GM12878 (cell line): Measurements from ENCODE around the gene TRAF3. TPM values are rescaled to one million over a fixed set of nuclear protein-coding genes. Genes with fewer than 3 reads are reported as not detected.

Source experiments
- ATAC-seq: fragments of 200-7000 bp; cut with Tn5 transposase; 3 replicates; pipeline ENCODE4 v1.9.1; 2020; ENCODE audit warnings: mild to moderate bottlenecking, moderate library complexity
- BruUV-seq: library from RNA; stranded (reverse); fragments of 400-500 nt; replicated peaks from 2 replicates; lab custom pipeline; 2021; lab: Mats Ljungman, UMichigan
- CTCF ChIA-PET: fragments of 300-600 bp; sonication (Branson Sonifier 250); formaldehyde crosslinking; extraction: SDS; loops from one replicate; lab custom pipeline; 2021; ENCODE audit warnings: inconsistent platforms; lab: Yijun Ruan, JAX
- POLR2A ChIA-PET: fragments of 350-600 bp; formaldehyde crosslinking; extraction: SDS; loops from one replicate; lab custom pipeline; 2021; ENCODE audit warnings: inconsistent platforms; lab: Charles Lee
- RAD21 ChIA-PET: fragments of 300-600 bp; sonication (Branson Sonifier 250); formaldehyde crosslinking; loops from one replicate; lab custom pipeline; 2023; ENCODE audit warnings: antibody characterized with exemption; ENCODE audit not compliant: unreplicated experiment; lab: Charles Lee
- SMC1A ChIA-PET: fragments of 300-600 bp; sonication (Branson Sonifier 250); formaldehyde crosslinking; loops from one replicate; lab custom pipeline; 2023; ENCODE audit not compliant: unreplicated experiment, uncharacterized antibody; lab: Charles Lee
- DNase-seq: peaks from one replicate; pipeline ENCODE4 v3.0.0-alpha.2; 2011; ENCODE audit warnings: low read depth, low spot score
- FAIRE-seq: peaks from 3 replicates; lab custom pipeline; 2011; peaks lifted over from hg19 to GRCh38; lab: Jason Lieb, UNC
- H2AFZ ChIP-seq: 2 replicates; pipeline ENCODE4 v1.6.0; 2011; ENCODE audit warnings: low read depth, low read length, control low read depth; ENCODE audit not compliant: control insufficient read depth
- H3K27ac ChIP-seq: 2 replicates; pipeline ENCODE4 v1.5.1; 2011; ENCODE audit warnings: control low read depth; ENCODE audit not compliant: control insufficient read depth, insufficient read depth
- H3K27me3 ChIP-seq, 2 experiments: replicated peaks in 1 of 2; 2 replicates each; pipeline versions ENCODE4 v1.6.0 to v1.6.1; 2011; ENCODE audit warnings: low read length in 1 of 2; ENCODE audit not compliant: control insufficient read depth in 2 of 2, insufficient read depth in 2 of 2
- H3K36me3 ChIP-seq, 2 experiments: 2 replicates each; pipeline ENCODE4 v1.5.1; 2011; ENCODE audit warnings: low read length in 1 of 2; ENCODE audit not compliant: control insufficient read depth in 2 of 2, insufficient read depth in 2 of 2
- H3K4me1 ChIP-seq: 2 replicates; pipeline ENCODE4 v1.6.1; 2011; ENCODE audit warnings: mild to moderate bottlenecking, low read length, moderate library complexity, mixed read lengths; ENCODE audit not compliant: control insufficient read depth, insufficient read depth
- H3K4me2 ChIP-seq: 2 replicates; pipeline ENCODE4 v1.6.0; 2011; ENCODE audit warnings: control low read depth; ENCODE audit not compliant: control insufficient read depth, insufficient read depth
- H3K4me3 ChIP-seq: fragments of 200-600 bp; sonication (generic); 2 replicates; pipeline ENCODE4 v1.5.1; 2016
- H3K79me2 ChIP-seq: 2 replicates; pipeline ENCODE4 v1.6.0; 2011; ENCODE audit warnings: low read length; ENCODE audit not compliant: control insufficient read depth, insufficient read depth
- H3K9ac ChIP-seq: 2 replicates; pipeline ENCODE4 v1.8.0; 2011; ENCODE audit warnings: low read length, control low read depth, mixed read lengths; ENCODE audit not compliant: control insufficient read depth, insufficient read depth
- H3K9me3 ChIP-seq: replicated peaks from 3 replicates; pipeline ENCODE4 v1.5.1; 2011; ENCODE audit warnings: mild to moderate bottlenecking, low read length; ENCODE audit not compliant: control insufficient read depth, insufficient read depth
- H4K20me1 ChIP-seq: 2 replicates; pipeline ENCODE4 v1.6.0; 2011; ENCODE audit not compliant: control insufficient read depth, insufficient read depth
- CHD2 ChIP-seq: IDR thresholded peaks from 2 replicates; pipeline ENCODE4 v1.6.1; 2011; ENCODE audit warnings: low read depth, low read length, improper control_type of control experiment, borderline replicate concordance
- ETV6 ChIP-seq, 2 experiments: fragments of 450-650 bp in 1 of 2; IDR thresholded peaks in 1 of 2; conservative IDR thresholded peaks in 1 of 2; 2 replicates each; pipeline ENCODE4 v1.6.1; 2014; ENCODE audit warnings: antibody characterized with exemption in 1 of 2, borderline replicate concordance in 1 of 2, low read depth in 1 of 2, mild to moderate bottlenecking in 1 of 2, moderate library complexity in 1 of 2
- HDGF ChIP-seq: fragments of 450-650 bp; IDR thresholded peaks from 2 replicates; pipeline ENCODE4 v1.6.1; 2016; ENCODE audit warnings: antibody characterized with exemption
- IKZF1 ChIP-seq: fragments of 450-650 bp; conservative IDR thresholded peaks from 2 replicates; pipeline ENCODE4 v1.6.1; 2017; ENCODE audit warnings: antibody characterized with exemption, mild to moderate bottlenecking
- IRF4 ChIP-seq: IDR thresholded peaks from 2 replicates; pipeline ENCODE4 v1.6.1; 2011; ENCODE audit warnings: low read depth, low read length
- NR2C1 ChIP-seq: fragments of 450-650 bp; IDR thresholded peaks from 2 replicates; pipeline ENCODE4 v1.6.1; 2017; ENCODE audit warnings: antibody characterized with exemption, mild to moderate bottlenecking, moderate library complexity
- POLR2AphosphoS2 ChIP-seq: IDR thresholded peaks from 2 replicates; pipeline ENCODE4 v1.6.1; 2011; ENCODE audit warnings: low read depth, mild to moderate bottlenecking, low read length, improper control_type of control experiment, moderate library complexity
- POLR2AphosphoS5 ChIP-seq: IDR thresholded peaks from 2 replicates; pipeline ENCODE4 v1.6.1; 2011; ENCODE audit warnings: mild to moderate bottlenecking, low read length, inconsistent platforms
- RELA ChIP-seq: fragments of 450-650 bp; IDR thresholded peaks from 2 replicates; pipeline ENCODE4 v1.8.0; 2014; ENCODE audit warnings: borderline replicate concordance; ENCODE audit not compliant: partially characterized antibody
- RFX5 ChIP-seq: IDR thresholded peaks from 2 replicates; pipeline ENCODE4 v1.6.1; 2011; ENCODE audit warnings: low read depth, low read length, improper control_type of control experiment
- RUNX3 ChIP-seq: IDR thresholded peaks from 2 replicates; pipeline ENCODE4 v1.6.1; 2012; ENCODE audit warnings: low read length, inconsistent platforms
- SRF ChIP-seq, 2 experiments: IDR thresholded peaks; 2 replicates each; pipeline ENCODE4 v1.6.1; 2011; ENCODE audit warnings: low read depth in 2 of 2, low read length in 2 of 2, mild to moderate bottlenecking in 1 of 2, moderate library complexity in 1 of 2
- TCF12 ChIP-seq: IDR thresholded peaks from 2 replicates; pipeline ENCODE4 v1.6.1; 2011; ENCODE audit warnings: low read depth, mild to moderate bottlenecking, low read length
- TCF7 ChIP-seq: IDR thresholded peaks from 2 replicates; pipeline ENCODE4 v1.6.1; 2014; ENCODE audit warnings: antibody characterized with exemption, borderline replicate concordance
- ZNF207 ChIP-seq: fragments of 450-650 bp; IDR thresholded peaks from 2 replicates; pipeline ENCODE4 v1.6.1; 2014; ENCODE audit warnings: antibody characterized with exemption, mild to moderate bottlenecking, borderline replicate concordance
- ZZZ3 ChIP-seq: IDR thresholded peaks from 2 replicates; pipeline ENCODE4 v1.6.1; 2011; ENCODE audit warnings: low read depth; ENCODE audit not compliant: control insufficient read depth, insufficient read length
- WGBS: methylation state at CpG from one replicate; pipeline ENCODE4 v1.1.6; 2016; ENCODE audit warnings: low lambda C conversion rate; ENCODE audit not compliant: insufficient replicate concordance, insufficient coverage; ENCODE audit errors: missing lambda C conversion rate; 5-methylcytosine and 5-hydroxymethylcytosine counted together
- in situ Hi-C: fragments of 300-500 bp; cut with MboI; formaldehyde crosslinking; loops from 9 replicates; pipeline ENCODE4 v1.14.3; 2018; ENCODE audit warnings: mixed read lengths
- intact Hi-C: fragments of 100-400 bp; cut with micrococcal nuclease; formaldehyde crosslinking; loops from one replicate; pipeline ENCODE4 v1.14.2; 2022; ENCODE audit not compliant: unreplicated experiment
- polyA plus RNA-seq, 11 experiments: library from polyadenylated mRNA; depleted of rRNA in 4 of 11; unstranded in 6 of 11; stranded (reverse) in 5 of 11; fragments of >200 nt; fragmentation: Nextera tagmentation in 4 of 11; fragmentation: Illumina TruSeq in 1 of 11; extraction: Ambion mirVana in 4 of 11; extraction: Trizol in 1 of 11; gene quantifications; 1 replicate in 1 of 11; 2 replicates in 10 of 11; pipeline versions ENCODE4 v1.2.1 to v1.2.3, GENCODE V29; 2011 to 2016; ENCODE audit warnings: inconsistent platforms in 2 of 11, missing spikeins in 2 of 11, low read depth in 1 of 11
- total RNA-seq, 4 experiments: library from RNA; depleted of rRNA in 3 of 4; stranded (reverse); fragments of >200 nt in 3 of 4; fragmentation: Illumina TruSeq in 1 of 4; extraction: Trizol in 1 of 4; gene quantifications; 2 replicates each; pipeline versions ENCODE4 v1.2.1 to v1.2.3, GENCODE V29; 2013 to 2021
- TF ChIP-seq, protein P1 (sequence below): fragments of 450-650 bp; IDR thresholded peaks from 2 replicates; pipeline ENCODE4 v1.6.1; 2016; ENCODE audit warnings: mild to moderate bottlenecking
- TF ChIP-seq, protein P2 (sequence below): IDR thresholded peaks from 2 replicates; pipeline ENCODE4 v1.6.1; 2012; ENCODE audit warnings: low read depth, low read length, improper control_type of control experiment
- TF ChIP-seq, protein P3 (sequence below), 3 experiments: IDR thresholded peaks in 2 of 3; conservative IDR thresholded peaks in 1 of 3; 2 replicates each; pipeline ENCODE4 v1.5.1; 2011; ENCODE audit warnings: low read depth in 3 of 3, low read length in 3 of 3, mild to moderate bottlenecking in 3 of 3, control low read depth in 2 of 3, moderate library complexity in 2 of 3, inconsistent platforms in 1 of 3, mixed read lengths in 1 of 3; ENCODE audit not compliant: control insufficient read depth in 2 of 3, insufficient read depth in 1 of 3; ENCODE audit errors: extremely low read depth in 1 of 3
- TF ChIP-seq, protein P4 (sequence below): IDR thresholded peaks from 2 replicates; pipeline ENCODE4 v1.6.1; 2012; ENCODE audit warnings: low read depth, low read length, improper control_type of control experiment

TRAF3 gene
- total and polyA plus RNA-seq, 10 of the 15 experiments (the other 5 are each of a cell fraction or from before 2014, with no cell fraction given): 3.0 to 70.1 (median 36.5) TPM

DNA sequence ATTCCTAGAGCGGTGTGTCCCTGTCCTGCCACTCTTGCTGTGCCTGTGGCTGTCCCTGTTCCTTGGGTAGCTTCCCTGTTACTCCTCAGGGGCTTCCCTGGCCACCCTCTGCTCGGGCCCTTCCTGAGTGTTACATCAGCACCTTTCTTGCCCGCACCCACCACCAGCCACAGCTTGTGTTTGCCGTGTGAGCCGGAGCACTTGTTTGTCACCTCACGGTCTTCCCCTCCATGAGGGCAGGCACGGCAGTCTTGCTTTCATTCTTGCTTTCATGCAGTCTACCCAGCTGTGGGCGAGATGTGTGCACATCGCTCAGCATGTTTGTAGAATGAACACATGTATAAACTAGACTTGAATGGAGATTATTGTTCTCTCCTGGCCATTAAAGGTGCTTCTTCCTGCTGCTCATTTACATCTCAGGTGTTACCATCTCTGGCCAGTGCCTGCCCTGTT lies 42.0 kb downstream of the TRAF3 start:
- Histone ChIP-seq H3K4me3 (peak overlapping the region; percentile 58), H3K4me1 (peaks cover 62% of the 10 kb centered on the region), H3K9ac (peak overlapping the region; percentile 70), H3K27me3 (no peaks in the 10 kb centered on the region), H3K36me3 (peaks cover 9 to 10% of the 10 kb centered on the region in 2 experiments), H3K27ac (peak overlapping the region; percentile 93), H3K9me3 (no peaks in the 10 kb centered on the region; the same call in 1 of the 3 replicates), H3K4me2 (peak overlapping the region; percentile 98), H4K20me1 (no peaks in the 10 kb centered on the region), H3K79me2 (peaks cover 97% of the 10 kb centered on the region), H2AFZ (no peak overlapping the region)
- ChIA-PET SMC1A (interaction anchor here (0.8 to 7.6 kb wide), 12 partner anchors 11 to 124 kb away, joined by 3 to 99 read pairs (median 4); no protein-coding TSS in a partner anchor), POLR2A (interaction anchor here (0.9 to 6.6 kb wide), 9 partner anchors 11 to 83 kb away, joined by 3 to 63 read pairs (median 7); no protein-coding TSS in a partner anchor), RAD21 (interaction anchor here (0.8 to 5.3 kb wide), 13 partner anchors 9 to 124 kb away, joined by 3 to 86 read pairs (median 8); no protein-coding TSS in a partner anchor), CTCF (interaction anchor here (0.6 to 7.2 kb wide), 7 partner anchors 8 to 144 kb away, joined by 3 to 83 read pairs (median 4); no protein-coding TSS in a partner anchor)
- in situ Hi-C loops: no loop called here
- DNase-seq (peak; percentile 89), FAIRE-seq (peak; percentile 83), ATAC-seq (peak; percentile 90)
- intact Hi-C loops: loop anchor here (1.0 to 2.0 kb wide), 2 partner anchors 20 to 34 kb away; no protein-coding TSS in a partner anchor
- 4% methylated on average over 9 of the region's 9 CpGs for WGBS
- BruUV-seq: no TSS peak
- TF ChIP-seq HDGF (peak; percentile 91), RELA (peak; percentile 91), RUNX3 (peak; percentile 89), ZZZ3 (no peak), TCF7 (no peak), CHD2 (peak; percentile 80), RFX5 (0 out of 2 replicates have a peak, but pooled peaks have one; percentile 7), SRF (IDR thresholded peaks at IDR 0.05; ENCODE audit: low read depth in 2 of 2, low read length in 2 of 2) (0 out of 4 replicates have a peak, but pooled peaks of 1 of the 2 experiments have one; percentile 23), POLR2AphosphoS2 (no peak; the same call in 1 of the 2 replicates), TCF12 (peak; percentile 89), IKZF1 (peak; percentile 97), NR2C1 (no peak), POLR2AphosphoS5 (0 out of 2 replicates have a peak, but pooled peaks have one; percentile 53), ZNF207 (no peak), IRF4 (0 out of 2 replicates have a peak, but pooled peaks have one; percentile 17), ETV6 (conservative IDR thresholded peaks at IDR 0.05 in 1 of 2, IDR thresholded peaks at IDR 0.05 in 1 of 2; ENCODE audit: borderline replicate concordance in 1 of 2, low read depth in 1 of 2) (peak in 1 of 2 experiments; percentile 50; a peak in 1 of 4 replicates)
- TF ChIP-seq, protein P1, sequence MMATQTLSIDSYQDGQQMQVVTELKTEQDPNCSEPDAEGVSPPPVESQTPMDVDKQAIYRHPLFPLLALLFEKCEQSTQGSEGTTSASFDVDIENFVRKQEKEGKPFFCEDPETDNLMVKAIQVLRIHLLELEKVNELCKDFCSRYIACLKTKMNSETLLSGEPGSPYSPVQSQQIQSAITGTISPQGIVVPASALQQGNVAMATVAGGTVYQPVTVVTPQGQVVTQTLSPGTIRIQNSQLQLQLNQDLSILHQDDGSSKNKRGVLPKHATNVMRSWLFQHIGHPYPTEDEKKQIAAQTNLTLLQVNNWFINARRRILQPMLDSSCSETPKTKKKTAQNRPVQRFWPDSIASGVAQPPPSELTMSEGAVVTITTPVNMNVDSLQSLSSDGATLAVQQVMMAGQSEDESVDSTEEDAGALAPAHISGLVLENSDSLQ: 0 out of 2 replicates have a peak, but pooled peaks have one; percentile 37
- TF ChIP-seq, protein P2, sequence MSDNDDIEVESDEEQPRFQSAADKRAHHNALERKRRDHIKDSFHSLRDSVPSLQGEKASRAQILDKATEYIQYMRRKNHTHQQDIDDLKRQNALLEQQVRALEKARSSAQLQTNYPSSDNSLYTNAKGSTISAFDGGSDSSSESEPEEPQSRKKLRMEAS: peak; percentile 95
- TF ChIP-seq, protein P3, sequence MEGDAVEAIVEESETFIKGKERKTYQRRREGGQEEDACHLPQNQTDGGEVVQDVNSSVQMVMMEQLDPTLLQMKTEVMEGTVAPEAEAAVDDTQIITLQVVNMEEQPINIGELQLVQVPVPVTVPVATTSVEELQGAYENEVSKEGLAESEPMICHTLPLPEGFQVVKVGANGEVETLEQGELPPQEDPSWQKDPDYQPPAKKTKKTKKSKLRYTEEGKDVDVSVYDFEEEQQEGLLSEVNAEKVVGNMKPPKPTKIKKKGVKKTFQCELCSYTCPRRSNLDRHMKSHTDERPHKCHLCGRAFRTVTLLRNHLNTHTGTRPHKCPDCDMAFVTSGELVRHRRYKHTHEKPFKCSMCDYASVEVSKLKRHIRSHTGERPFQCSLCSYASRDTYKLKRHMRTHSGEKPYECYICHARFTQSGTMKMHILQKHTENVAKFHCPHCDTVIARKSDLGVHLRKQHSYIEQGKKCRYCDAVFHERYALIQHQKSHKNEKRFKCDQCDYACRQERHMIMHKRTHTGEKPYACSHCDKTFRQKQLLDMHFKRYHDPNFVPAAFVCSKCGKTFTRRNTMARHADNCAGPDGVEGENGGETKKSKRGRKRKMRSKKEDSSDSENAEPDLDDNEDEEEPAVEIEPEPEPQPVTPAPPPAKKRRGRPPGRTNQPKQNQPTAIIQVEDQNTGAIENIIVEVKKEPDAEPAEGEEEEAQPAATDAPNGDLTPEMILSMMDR (IDR thresholded peaks at IDR 0.05 in 2 of 3, conservative IDR thresholded peaks at IDR 0.05 in 1 of 3; ENCODE audit: control insufficient read depth in 2 of 3, extremely low read depth in 1 of 3, insufficient read depth in 1 of 3, low read depth in 3 of 3, low read length in 3 of 3): no peak
- TF ChIP-seq, protein P4, sequence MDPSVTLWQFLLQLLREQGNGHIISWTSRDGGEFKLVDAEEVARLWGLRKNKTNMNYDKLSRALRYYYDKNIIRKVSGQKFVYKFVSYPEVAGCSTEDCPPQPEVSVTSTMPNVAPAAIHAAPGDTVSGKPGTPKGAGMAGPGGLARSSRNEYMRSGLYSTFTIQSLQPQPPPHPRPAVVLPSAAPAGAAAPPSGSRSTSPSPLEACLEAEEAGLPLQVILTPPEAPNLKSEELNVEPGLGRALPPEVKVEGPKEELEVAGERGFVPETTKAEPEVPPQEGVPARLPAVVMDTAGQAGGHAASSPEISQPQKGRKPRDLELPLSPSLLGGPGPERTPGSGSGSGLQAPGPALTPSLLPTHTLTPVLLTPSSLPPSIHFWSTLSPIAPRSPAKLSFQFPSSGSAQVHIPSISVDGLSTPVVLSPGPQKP: peak; percentile 23; the same call in 1 of the 2 replicates
